HEK293 (cell line): ENCODE data around the gene TBC1D24.

Experiments
- CTCF ChIP-seq: fragments of 450-650 bp; formaldehyde crosslinking; IDR thresholded peaks from 2 replicates; pipeline ENCODE4 v1.5.1; 2016; ENCODE audit warnings: missing biosample characterization, missing genetic modification characterization
- MYNN ChIP-seq: fragments of 450-650 bp; formaldehyde crosslinking; IDR thresholded peaks from 2 replicates; pipeline ENCODE4 v1.5.1; 2016; ENCODE audit warnings: missing biosample characterization, missing genetic modification characterization, borderline replicate concordance
- PRDM1 ChIP-seq: fragments of 450-650 bp; formaldehyde crosslinking; IDR thresholded peaks from 2 replicates; pipeline ENCODE4; 2016; ENCODE audit warnings: missing biosample characterization, missing genetic modification characterization
- ZNF423 ChIP-seq: fragments of 450-650 bp; formaldehyde crosslinking; IDR thresholded peaks from 2 replicates; pipeline ENCODE4 v1.5.1; 2016; ENCODE audit warnings: missing biosample characterization, missing genetic modification characterization

- no peak for TF ChIP-seq MYNN
- no peak for TF ChIP-seq PRDM1 (tag by site-specific recombination)
- TF ChIP-seq CTCF (tag by site-specific recombination) = no peak
- no peak for TF ChIP-seq ZNF423 (tag by site-specific recombination)
These were observed 3.1 kb upstream of the TBC1D24 start for GRCh38 chr16:2471653-2472487.
